Neuronal stem cell (in vitro differentiated cells): Measurements from ENCODE around the gene PPFIA1.
A peak's percentile ranks its signal among the peaks of the same experiment; 100 is the strongest.
"Not testable (repeated sequence)": the region's sequence is repeated elsewhere in the genome, so short reads cannot be mapped to it uniquely, and the experiment has no call there.

ENCODE experiments used
- DNase-seq: peaks from one replicate; pipeline ENCODE4 v3.0.0-alpha.2; 2013; ENCODE audit warnings: low spot score
- H2AFZ ChIP-seq: one replicate; pipeline ENCODE4 v1.6.1; 2013; ENCODE audit warnings: mild to moderate bottlenecking, low read length, inconsistent platforms
- H2AK5ac ChIP-seq: 2 replicates; pipeline ENCODE4 v1.6.1; 2013; ENCODE audit warnings: low read depth, mild to moderate bottlenecking, inconsistent platforms, low read length, moderate library complexity, mixed read lengths
- H2BK120ac ChIP-seq: 2 replicates; pipeline ENCODE4 v1.6.1; 2013; ENCODE audit warnings: low read depth, mild to moderate bottlenecking, inconsistent platforms, low read length, moderate library complexity, mixed read lengths
- H2BK12ac ChIP-seq: one replicate; pipeline ENCODE4 v1.6.1; 2013; ENCODE audit warnings: low read length, inconsistent platforms
- H2BK15ac ChIP-seq: 2 replicates; pipeline ENCODE4 v1.6.1; 2013; ENCODE audit warnings: mild to moderate bottlenecking, low read length, inconsistent platforms, mixed read lengths
- H2BK5ac ChIP-seq: one replicate; pipeline ENCODE4 v1.6.1; 2013; ENCODE audit warnings: inconsistent platforms, mild to moderate bottlenecking, low read length, moderate library complexity
- H3K14ac ChIP-seq: one replicate; pipeline ENCODE4 v1.6.1; 2013; ENCODE audit warnings: low read length, inconsistent platforms
- H3K18ac ChIP-seq: 2 replicates; pipeline ENCODE4 v1.6.1; 2013; ENCODE audit warnings: low read length, inconsistent platforms
- H3K23ac ChIP-seq: 2 replicates; pipeline ENCODE4 v1.6.1; 2013; ENCODE audit warnings: low read depth, mild to moderate bottlenecking, mixed read lengths, low read length, inconsistent platforms; ENCODE audit not compliant: poor library complexity
- H3K27ac ChIP-seq: replicated peaks from 3 replicates; pipeline ENCODE4 v1.5.1; 2013; ENCODE audit warnings: low read length, inconsistent platforms
- H3K27me3 ChIP-seq, 3 experiments: 2 replicates each; pipeline ENCODE4 v1.6.1; 2013; ENCODE audit warnings: low read length in 3 of 3, mild to moderate bottlenecking in 2 of 3, inconsistent platforms in 1 of 3, low read depth in 1 of 3, mixed read lengths in 1 of 3, moderate library complexity in 1 of 3; ENCODE audit not compliant: control insufficient read depth in 3 of 3, insufficient read depth in 3 of 3
- H3K36me3 ChIP-seq, 2 donors: replicated peaks in 1 of 2; 2 replicates each; pipeline ENCODE4 v1.6.1; 2013; ENCODE audit warnings: low read length in 2 of 2; ENCODE audit not compliant: control insufficient read depth in 2 of 2, insufficient read depth in 2 of 2
- H3K4ac ChIP-seq: 2 replicates; pipeline ENCODE4 v1.6.1; 2013; ENCODE audit warnings: inconsistent platforms, mild to moderate bottlenecking, low read length, moderate library complexity
- H3K4me1 ChIP-seq, 2 donors: 1 replicate in 1 of 2; 2 replicates in 1 of 2; pipeline ENCODE4 v1.6.1; 2013; ENCODE audit warnings: low read length in 2 of 2, low read depth in 1 of 2; ENCODE audit not compliant: control insufficient read depth in 2 of 2, insufficient read depth in 1 of 2
- H3K4me2 ChIP-seq: one replicate; pipeline ENCODE4 v1.6.1; 2013; ENCODE audit warnings: mild to moderate bottlenecking, low read length, inconsistent platforms; ENCODE audit not compliant: insufficient read depth, poor library complexity, severe bottlenecking
- H3K4me3 ChIP-seq, 2 donors: 2 replicates each; pipeline ENCODE4 v1.5.1; 2013; ENCODE audit warnings: low read length in 2 of 2, mild to moderate bottlenecking in 2 of 2, inconsistent platforms in 1 of 2, moderate library complexity in 1 of 2
- H3K79me1 ChIP-seq: one replicate; pipeline ENCODE4 v1.6.1; 2013; ENCODE audit warnings: low read depth, mild to moderate bottlenecking, inconsistent platforms, low read length, moderate library complexity
- H3K9ac ChIP-seq: one replicate; pipeline ENCODE4 v1.6.1; 2013; ENCODE audit warnings: mild to moderate bottlenecking, low read depth, low read length, inconsistent platforms; ENCODE audit not compliant: poor library complexity
- H3K9me3 ChIP-seq, 2 donors: replicated peaks in 1 of 2; 2 replicates each; pipeline versions ENCODE3 to v1.6.1; 2013; ENCODE audit warnings: low read length in 2 of 2, mild to moderate bottlenecking in 2 of 2, inconsistent platforms in 1 of 2, low read depth in 1 of 2, mixed read lengths in 1 of 2, moderate library complexity in 1 of 2; ENCODE audit not compliant: control insufficient read depth in 2 of 2, insufficient read depth in 1 of 2
- H4K8ac ChIP-seq: one replicate; pipeline ENCODE4 v1.6.1; 2013; ENCODE audit warnings: low read depth, mild to moderate bottlenecking, inconsistent platforms, low read length, moderate library complexity
- H4K91ac ChIP-seq: one replicate; pipeline ENCODE4 v1.6.1; 2013; ENCODE audit warnings: low read length, low read depth, mild to moderate bottlenecking, inconsistent platforms; ENCODE audit not compliant: poor library complexity
- WGBS, 2 donors: extraction: QIAGEN DNeasy Blood & Tissue Kit; methylation state at CpG; one replicate each; pipeline ENCODE4 v1.1.7; 2013; ENCODE audit warnings: missing lambda C conversion rate in 2 of 2, mixed read lengths in 1 of 2; ENCODE audit not compliant: insufficient read length in 2 of 2, insufficient replicate concordance in 1 of 2; ENCODE audit errors: extremely low coverage in 2 of 2; 5-methylcytosine and 5-hydroxymethylcytosine counted together

The PPFIA1 gene

DNA sequence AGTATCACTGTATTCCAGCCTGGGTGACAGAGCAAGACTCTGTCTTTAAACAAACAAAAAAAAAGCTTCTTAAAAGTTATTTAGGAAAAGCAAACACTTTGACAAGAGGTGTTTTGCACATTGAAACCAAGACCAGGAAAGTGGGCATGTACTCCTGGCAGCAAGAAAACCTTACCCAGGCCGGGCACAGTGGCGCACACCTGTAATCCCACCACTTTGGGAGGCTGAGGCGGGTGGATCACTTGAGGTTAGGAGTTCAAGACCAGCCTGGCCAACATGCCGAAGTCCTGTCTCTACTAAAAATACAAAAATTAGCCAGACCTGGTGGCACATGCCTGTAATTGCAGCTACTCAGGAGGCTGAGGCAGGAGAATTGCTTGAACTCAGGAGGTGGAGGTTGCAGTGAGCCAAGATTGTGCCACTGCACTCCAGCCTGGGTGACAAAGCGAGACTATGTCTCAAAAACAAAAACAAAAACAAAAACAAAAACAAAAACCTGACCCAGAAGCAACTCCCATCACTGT, 60.9 kb downstream of the PPFIA1 start:
- not testable (repeated sequence) for H2AK5ac ChIP-seq, H3K14ac ChIP-seq, H3K27ac ChIP-seq, H3K4me2 ChIP-seq, H2BK15ac ChIP-seq, H4K91ac ChIP-seq, H2BK5ac ChIP-seq, H3K4ac ChIP-seq, H3K79me1 ChIP-seq, DNase-seq, H3K4me3 ChIP-seq, H3K18ac ChIP-seq, H3K9me3 ChIP-seq, H3K27me3 ChIP-seq, H4K8ac ChIP-seq, H2BK120ac ChIP-seq, H2BK12ac ChIP-seq, H3K4me1 ChIP-seq, H3K9ac ChIP-seq, H2AFZ ChIP-seq, H3K23ac ChIP-seq
- no CpG with 5 or more reads among the region's 5 CpGs for WGBS, 2 donors
- peaks cover 40 to 95% of the 10 kb centered on the region in 2 donors for H3K36me3 ChIP-seq

DNA sequence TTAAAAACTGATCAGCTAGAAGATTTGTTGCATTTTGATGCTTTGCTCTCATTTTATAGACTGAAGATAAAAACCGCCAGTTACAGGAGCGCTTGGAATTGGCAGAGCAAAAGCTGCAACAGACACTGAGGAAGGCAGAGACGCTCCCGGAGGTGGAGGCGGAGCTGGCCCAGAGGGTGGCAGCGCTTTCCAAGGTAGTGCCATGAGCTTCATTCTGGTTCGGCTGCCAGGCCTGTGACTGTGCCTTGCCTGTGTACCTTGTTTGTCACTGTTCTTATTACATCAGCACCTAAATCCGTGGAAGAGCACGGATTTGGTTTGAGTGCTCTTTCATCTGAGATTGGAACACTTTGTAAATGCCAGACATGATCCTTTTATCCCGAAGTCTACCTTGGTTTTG, 61.4 kb downstream of the PPFIA1 start:
- H2AFZ ChIP-seq = no peak overlapping the region
- no peak overlapping the region for H3K4me3 ChIP-seq
- H3K23ac ChIP-seq = no peak overlapping the region
- no peak overlapping the region for H3K9ac ChIP-seq
- H3K18ac ChIP-seq = no peak overlapping the region
- H3K4ac ChIP-seq = no peak overlapping the region
- no peaks in the 10 kb centered on the region for H3K4me1 ChIP-seq
- no peak for DNase-seq
- no peak overlapping the region for H2BK5ac ChIP-seq
- no peaks in the 10 kb centered on the region for H3K27me3 ChIP-seq
- no CpG with 5 or more reads among the region's 10 CpGs for WGBS, 2 donors
- H2BK120ac ChIP-seq = no peak overlapping the region
- H3K36me3 ChIP-seq = peaks cover 40 to 95% of the 10 kb centered on the region in 2 donors
- H3K27ac ChIP-seq = no peak overlapping the region
- no peak overlapping the region for H2BK12ac ChIP-seq
- H3K79me1 ChIP-seq = no peaks in the 10 kb centered on the region
- H3K4me2 ChIP-seq = no peak overlapping the region
- no peak overlapping the region for H3K14ac ChIP-seq
- H2BK15ac ChIP-seq = no peak overlapping the region
- no peak overlapping the region for H4K91ac ChIP-seq
- H3K9me3 ChIP-seq = no peaks in the 10 kb centered on the region
- H4K8ac ChIP-seq = no peak overlapping the region
- no peak overlapping the region for H2AK5ac ChIP-seq

DNA sequence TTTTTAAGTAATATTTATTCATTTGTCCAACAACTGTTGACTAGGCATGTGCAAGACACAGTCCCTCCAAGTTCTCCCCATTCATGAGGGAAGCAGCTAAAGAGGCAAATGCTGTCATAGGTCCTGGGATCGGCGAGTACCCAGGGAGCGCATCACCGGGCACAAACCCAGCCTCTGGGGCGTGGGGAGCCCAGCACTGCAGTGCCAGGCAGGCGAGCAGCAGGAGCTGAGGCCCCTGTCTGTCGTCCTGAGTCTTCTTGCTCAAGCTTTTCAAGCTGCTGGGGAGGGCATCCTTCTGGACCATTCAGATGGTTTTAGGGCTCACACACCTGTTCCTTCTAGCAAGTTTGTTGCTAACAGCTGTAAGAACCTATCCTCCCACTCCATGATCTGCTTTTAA, 62.1 kb downstream of the PPFIA1 start:
- no peak overlapping the region for H3K4me3 ChIP-seq
- no peak overlapping the region for H2AFZ ChIP-seq
- H2AK5ac ChIP-seq = no peak overlapping the region
- H3K9ac ChIP-seq = no peak overlapping the region
- H3K4ac ChIP-seq = no peak overlapping the region
- H2BK15ac ChIP-seq = no peak overlapping the region
- H2BK12ac ChIP-seq = no peak overlapping the region
- H2BK5ac ChIP-seq = no peak overlapping the region
- H4K8ac ChIP-seq = no peak overlapping the region
- H3K36me3 ChIP-seq = peaks cover 40 to 96% of the 10 kb centered on the region in 2 donors
- H3K27ac ChIP-seq = no peak overlapping the region
- no peak overlapping the region for H4K91ac ChIP-seq
- H3K18ac ChIP-seq = no peak overlapping the region
- WGBS, 2 donors = no CpG with 5 or more reads among the region's 7 CpGs
- no peaks in the 10 kb centered on the region for H3K79me1 ChIP-seq
- no peak overlapping the region for H3K14ac ChIP-seq
- no peak for DNase-seq
- H3K27me3 ChIP-seq = no peaks in the 10 kb centered on the region
- no peak overlapping the region for H3K4me2 ChIP-seq
- no peaks in the 10 kb centered on the region for H3K9me3 ChIP-seq
- no peak overlapping the region for H2BK120ac ChIP-seq
- no peak overlapping the region for H3K23ac ChIP-seq
- no peaks in the 10 kb centered on the region for H3K4me1 ChIP-seq

DNA sequence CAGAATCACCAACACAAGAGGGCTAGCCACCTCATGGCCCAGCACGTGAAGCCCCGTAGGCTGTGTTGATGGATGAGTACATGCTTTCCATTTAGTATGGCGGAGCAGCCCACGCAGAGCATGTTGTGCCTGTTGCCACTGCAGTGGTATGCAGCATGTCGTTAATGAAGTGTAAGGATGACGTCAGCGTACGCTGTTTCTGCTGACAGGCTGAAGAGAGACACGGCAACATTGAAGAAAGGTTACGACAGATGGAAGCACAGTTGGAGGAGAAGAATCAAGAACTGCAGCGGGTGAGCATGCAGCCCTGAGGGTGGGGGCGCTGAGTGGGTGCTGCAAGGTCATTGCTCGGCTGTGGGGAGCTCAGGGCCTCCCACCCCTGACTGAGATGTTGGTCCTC, 62.8 kb downstream of the PPFIA1 start:
- H2BK12ac ChIP-seq = no peak overlapping the region
- H3K9me3 ChIP-seq = no peaks in the 10 kb centered on the region
- no peak overlapping the region for H3K14ac ChIP-seq
- H3K36me3 ChIP-seq = peaks cover 42 to 96% of the 10 kb centered on the region in 2 donors
- peak overlapping the region; percentile 32 for H3K9ac ChIP-seq
- WGBS, 2 donors = no CpG with 5 or more reads among the region's 13 CpGs
- H2BK15ac ChIP-seq = no peak overlapping the region
- H3K79me1 ChIP-seq = no peaks in the 10 kb centered on the region
- peak overlapping the region; percentile 69 for H3K23ac ChIP-seq
- H3K27ac ChIP-seq = no peak overlapping the region
- no peak overlapping the region for H2BK120ac ChIP-seq
- no peak overlapping the region for H3K18ac ChIP-seq
- no peak overlapping the region for H3K4ac ChIP-seq
- no peak overlapping the region for H2AK5ac ChIP-seq
- no peak overlapping the region for H2BK5ac ChIP-seq
- H3K4me2 ChIP-seq = no peak overlapping the region
- H3K4me1 ChIP-seq = no peaks in the 10 kb centered on the region
- no peak overlapping the region for H4K8ac ChIP-seq
- no peak for DNase-seq
- peak overlapping the region in 1 of 2 donors; percentile 0 for H3K4me3 ChIP-seq
- no peak overlapping the region for H4K91ac ChIP-seq
- H2AFZ ChIP-seq = no peak overlapping the region
- H3K27me3 ChIP-seq = no peaks in the 10 kb centered on the region
